Activated CD8-positive, alpha-beta T cell treated with anti-CD3 and anti-CD28 coated beads for 36 hours (primary cell): ENCODE data around the gene MYO3B. TPM values are rescaled to one million over a fixed set of nuclear protein-coding genes. Genes with fewer than 3 reads are reported as not detected.

Experiments
- ATAC-seq: fragments of 200-7000 bp; cut with Tn5 transposase; one replicate; pipeline ENCODE4 v1.10.0; 2021; ENCODE audit warnings: mild to moderate bottlenecking, moderate library complexity
- CTCF ChIA-PET: fragments of 350-600 bp; sonication (Branson Sonifier 250); formaldehyde crosslinking; loops from one replicate; lab custom pipeline; 2021; ENCODE audit warnings: antibody characterized with exemption; lab: Charles Lee
- POLR2A ChIA-PET: fragments of 350-600 bp; sonication (Branson Sonifier 250); formaldehyde crosslinking; loops from one replicate; lab custom pipeline; 2021; ENCODE audit warnings: antibody characterized with exemption; lab: Charles Lee
- DNase-seq: peaks from one replicate; pipeline ENCODE4 v3.0.0-alpha.2; 2020
- H3K27ac Mint-ChIP-seq: one replicate; pipeline ENCODE4 v1.8.0; 2021; ENCODE audit warnings: mild to moderate bottlenecking, mixed read lengths
- H3K27me3 Mint-ChIP-seq: one replicate; pipeline ENCODE4 v1.8.0; 2021; ENCODE audit warnings: mixed read lengths
- H3K36me3 Mint-ChIP-seq: one replicate; pipeline ENCODE4 v1.8.0; 2021; ENCODE audit warnings: low read depth, mixed read lengths
- H3K4me1 Mint-ChIP-seq: one replicate; pipeline ENCODE4 v1.8.0; 2021; ENCODE audit warnings: low read depth, mixed read lengths
- H3K4me3 Mint-ChIP-seq: one replicate; pipeline ENCODE4 v1.8.0; 2021; ENCODE audit warnings: mild to moderate bottlenecking, moderate library complexity, mixed read lengths
- H3K9me3 Mint-ChIP-seq: one replicate; pipeline ENCODE4 v1.8.0; 2021; ENCODE audit warnings: mixed read lengths
- intact Hi-C: fragments of 100-400 bp; cut with micrococcal nuclease; formaldehyde crosslinking; loops from one replicate; pipeline ENCODE4 v1.10.0; 2022
- total RNA-seq, 2 experiments: library from RNA; stranded (reverse); gene quantifications; one replicate each; pipeline ENCODE4 v1.2.3, GENCODE V29; 2021
- TF ChIP-seq, protein P1 (sequence below): fragments of 200-600 bp; IDR thresholded peaks from one replicate; pipeline ENCODE4 v1.8.0; 2022; ENCODE audit warnings: antibody characterized with exemption, mild to moderate bottlenecking

MYO3B gene
- total RNA-seq, 2 experiments from 2014 or later = 0.09 to 0.20 TPM

GRCh38 chr2:170224692-170225294 lies 46.8 kb downstream of the MYO3B start:
- ChIA-PET POLR2A (no interaction called here), CTCF (no interaction called here)
- Mint-ChIP-seq H3K4me1 (no peaks in the 10 kb centered on the region), H3K27ac (no peak overlapping the region), H3K4me3 (no peak overlapping the region), H3K36me3 (no peaks in the 10 kb centered on the region), H3K9me3 (no peaks in the 10 kb centered on the region), H3K27me3 (no peaks in the 10 kb centered on the region)
- ATAC-seq = no peak
- intact Hi-C loops = no loop called here
- TF ChIP-seq, protein P1, sequence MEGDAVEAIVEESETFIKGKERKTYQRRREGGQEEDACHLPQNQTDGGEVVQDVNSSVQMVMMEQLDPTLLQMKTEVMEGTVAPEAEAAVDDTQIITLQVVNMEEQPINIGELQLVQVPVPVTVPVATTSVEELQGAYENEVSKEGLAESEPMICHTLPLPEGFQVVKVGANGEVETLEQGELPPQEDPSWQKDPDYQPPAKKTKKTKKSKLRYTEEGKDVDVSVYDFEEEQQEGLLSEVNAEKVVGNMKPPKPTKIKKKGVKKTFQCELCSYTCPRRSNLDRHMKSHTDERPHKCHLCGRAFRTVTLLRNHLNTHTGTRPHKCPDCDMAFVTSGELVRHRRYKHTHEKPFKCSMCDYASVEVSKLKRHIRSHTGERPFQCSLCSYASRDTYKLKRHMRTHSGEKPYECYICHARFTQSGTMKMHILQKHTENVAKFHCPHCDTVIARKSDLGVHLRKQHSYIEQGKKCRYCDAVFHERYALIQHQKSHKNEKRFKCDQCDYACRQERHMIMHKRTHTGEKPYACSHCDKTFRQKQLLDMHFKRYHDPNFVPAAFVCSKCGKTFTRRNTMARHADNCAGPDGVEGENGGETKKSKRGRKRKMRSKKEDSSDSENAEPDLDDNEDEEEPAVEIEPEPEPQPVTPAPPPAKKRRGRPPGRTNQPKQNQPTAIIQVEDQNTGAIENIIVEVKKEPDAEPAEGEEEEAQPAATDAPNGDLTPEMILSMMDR = no peak
- no peak for DNase-seq

DNA sequence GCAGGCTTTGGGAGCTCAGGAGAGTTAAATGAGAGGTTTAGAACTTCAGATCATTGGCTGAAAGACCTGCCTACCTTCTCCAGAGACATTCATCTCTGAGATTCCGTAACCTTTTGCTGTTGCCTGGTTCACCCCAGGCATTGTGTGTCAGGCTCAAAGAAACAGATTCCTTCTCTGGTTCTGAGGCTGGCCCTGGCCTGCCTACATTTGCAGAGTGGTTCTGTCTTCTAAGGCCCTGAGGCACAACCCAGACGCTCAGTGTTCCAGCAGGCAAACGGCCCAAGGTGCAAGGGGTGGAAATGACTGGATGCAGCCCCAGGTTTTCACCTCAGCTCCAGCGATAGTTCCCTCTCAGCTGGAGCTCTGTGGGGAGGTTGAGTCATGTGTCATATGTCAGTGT lies 48.3 kb downstream of the MYO3B start:
- ChIA-PET CTCF (no interaction called here), POLR2A (no interaction called here)
- Mint-ChIP-seq H3K27me3 (no peaks in the 10 kb centered on the region), H3K27ac (no peak overlapping the region), H3K4me3 (no peak overlapping the region), H3K9me3 (no peaks in the 10 kb centered on the region), H3K36me3 (no peaks in the 10 kb centered on the region), H3K4me1 (no peaks in the 10 kb centered on the region)
- ATAC-seq (no peak), DNase-seq (no peak)
- intact Hi-C loops = no loop called here
- TF ChIP-seq, protein P1 = no peak

- intact Hi-C loops = no loop called here
- ATAC-seq (no peak), DNase-seq (no peak)
- Mint-ChIP-seq H3K4me1 (no peaks in the 10 kb centered on the region), H3K27me3 (no peaks in the 10 kb centered on the region), H3K27ac (no peak overlapping the region), H3K9me3 (no peaks in the 10 kb centered on the region), H3K4me3 (no peak overlapping the region), H3K36me3 (no peaks in the 10 kb centered on the region)
- CTCF ChIA-PET = no interaction called here
- POLR2A ChIA-PET = no interaction called here
- TF ChIP-seq, protein P1 = no peak
These were observed 49.6 kb downstream of the MYO3B start for GRCh38 chr2:170227507-170227947.

DNA sequence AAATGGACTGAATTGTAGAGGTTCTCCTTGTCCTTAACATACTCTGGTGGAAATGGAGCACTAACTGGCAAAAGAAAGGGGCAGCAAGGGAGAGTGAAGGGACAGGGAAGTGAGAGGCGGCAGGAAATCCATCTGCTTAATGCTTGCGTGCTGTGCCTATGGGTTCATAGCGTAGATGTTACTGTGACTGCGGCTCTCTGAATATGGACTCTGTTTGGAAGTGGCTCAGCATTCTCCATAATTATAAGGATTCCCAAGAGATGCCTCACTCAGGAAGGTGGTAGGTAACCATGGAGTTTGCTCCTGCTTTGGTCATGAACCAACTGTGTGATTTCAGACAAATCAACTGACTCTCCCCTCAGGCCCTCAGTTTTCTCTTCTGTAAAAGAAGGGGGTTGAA lies 50.0 kb downstream of the MYO3B start:
- no peaks in the 10 kb centered on the region for H3K9me3 Mint-ChIP-seq
- CTCF ChIA-PET = no interaction called here

DNA sequence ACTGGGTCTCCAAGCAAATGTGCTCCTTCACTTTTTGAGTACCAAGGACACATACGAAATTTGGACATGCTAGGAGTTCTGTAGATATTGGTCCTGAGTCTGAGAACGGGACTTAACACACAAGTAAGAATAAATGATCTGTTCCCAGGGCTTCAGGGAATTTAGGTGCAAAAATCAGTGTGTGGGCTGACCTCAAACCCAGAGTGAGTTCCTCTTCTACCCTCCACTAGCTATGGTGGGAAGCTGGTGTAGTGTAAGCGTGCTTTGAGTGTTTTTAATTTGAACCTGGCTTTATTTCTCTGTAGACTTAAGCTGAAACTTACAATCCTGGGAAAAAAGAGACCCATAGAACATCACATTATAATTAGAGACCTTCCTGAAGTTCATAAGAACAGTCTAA lies 50.5 kb downstream of the MYO3B start:
- POLR2A ChIA-PET = no interaction called here
- intact Hi-C loops = no loop called here
- CTCF ChIA-PET = no interaction called here
- TF ChIP-seq, protein P1 = no peak
- H3K36me3 Mint-ChIP-seq = no peaks in the 10 kb centered on the region
- ATAC-seq = no peak
- peaks cover 2% of the 10 kb centered on the region for H3K27me3 Mint-ChIP-seq
- DNase-seq = no peak
- H3K9me3 Mint-ChIP-seq = no peaks in the 10 kb centered on the region
- H3K4me3 Mint-ChIP-seq = no peak overlapping the region
- no peak overlapping the region for H3K27ac Mint-ChIP-seq
- no peaks in the 10 kb centered on the region for H3K4me1 Mint-ChIP-seq

More for the DNA sequence above, 50.0 kb downstream of the MYO3B start:
- Mint-ChIP-seq H3K27ac (no peak overlapping the region), H3K4me3 (no peak overlapping the region), H3K27me3 (no peaks in the 10 kb centered on the region), H3K4me1 (no peaks in the 10 kb centered on the region), H3K36me3 (no peaks in the 10 kb centered on the region)
- TF ChIP-seq, protein P1 = no peak
- intact Hi-C loops = no loop called here
- ATAC-seq = no peak
- DNase-seq = no peak
- POLR2A ChIA-PET = no interaction called here
